ENCODE measurements around the gene FANCG.

Gene FANCG

DNA sequence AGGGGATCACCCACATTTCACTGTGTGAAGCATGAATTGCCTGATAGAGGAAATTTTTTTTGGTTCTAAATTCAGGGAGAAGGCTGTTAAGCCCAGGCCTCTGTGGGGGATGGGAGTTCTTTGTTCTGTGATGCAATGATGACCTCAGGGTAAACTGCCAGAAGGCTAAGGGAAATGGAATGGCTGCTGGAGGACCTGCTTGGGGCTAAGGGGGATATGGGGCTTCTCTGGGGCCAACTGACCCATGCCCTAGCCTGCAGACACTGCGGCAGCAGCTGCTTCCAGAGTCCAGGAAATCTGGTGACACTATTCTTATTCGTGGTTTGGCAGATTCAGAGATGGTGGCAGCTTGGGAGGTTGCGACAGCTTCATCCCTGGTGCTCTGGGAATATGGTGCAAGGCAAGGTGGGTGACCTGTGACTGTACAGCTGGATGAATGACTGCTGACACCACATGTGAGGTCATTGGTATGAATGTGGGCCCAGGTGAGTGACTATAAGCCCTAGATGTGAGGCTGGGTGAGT lies 37.6 kb downstream of the FANCG start:
- no peak overlapping the region for H2BK120ac ChIP-seq (ENCODE audit: insufficient read depth, low read length, poor library complexity)
- WGBS (ENCODE audit: extremely low coverage, insufficient coverage, insufficient read length), result no CpG with 5 or more reads among the region's 3 CpGs

DNA sequence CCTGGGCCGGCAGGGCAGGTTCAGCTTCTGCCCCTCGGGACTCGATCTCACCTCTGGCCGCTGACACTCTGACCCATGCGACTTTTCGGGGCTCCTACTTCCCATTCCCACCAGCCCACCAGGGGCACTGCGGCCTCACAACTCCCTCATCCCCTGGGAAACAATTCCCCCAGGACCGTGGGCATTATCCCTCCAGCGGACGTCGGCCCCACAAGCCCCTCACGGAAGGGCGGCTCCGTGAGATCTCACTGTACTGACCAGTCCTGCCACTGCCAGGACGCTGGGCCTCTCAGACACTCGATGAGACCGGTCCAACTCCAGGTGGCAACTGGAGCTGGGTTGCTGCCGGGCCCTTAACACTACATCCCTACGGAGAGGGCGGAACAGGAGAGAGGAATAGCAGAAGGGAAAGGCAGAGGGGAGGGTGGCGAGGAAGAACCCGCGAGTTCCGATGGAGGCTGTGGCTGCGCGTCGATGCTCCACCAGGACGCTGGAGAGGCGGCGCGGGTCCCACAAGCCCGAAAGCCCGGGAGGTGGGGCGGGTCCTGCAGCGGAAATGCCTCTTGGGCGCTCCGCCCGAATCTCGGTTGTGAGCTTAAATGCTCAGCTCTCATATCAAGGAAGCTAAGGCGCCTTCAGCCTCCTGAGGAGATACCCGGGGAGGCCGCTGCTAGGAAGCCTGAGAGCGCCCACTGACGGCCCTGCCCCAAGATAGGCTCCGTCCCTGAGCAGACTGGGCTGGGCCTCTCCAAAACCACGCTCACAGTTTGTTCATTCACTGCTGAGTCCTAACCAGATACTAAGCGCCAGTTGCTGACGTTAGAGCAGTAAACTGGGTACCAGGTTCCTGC lies 43.7 kb downstream of the FANCG start:
- Histone ChIP-seq H2BK120ac (ENCODE audit: insufficient read depth, low read length, poor library complexity) (no peak overlapping the region), H3K4me1 (ENCODE audit: control insufficient read depth in 1 of 2, insufficient read depth in 2 of 2, low read length in 2 of 2) (no peaks in the 10 kb centered on the region), H2BK5ac (ENCODE audit: low read depth, low read length, poor library complexity) (no peak overlapping the region), H2AK5ac (ENCODE audit: low read length) (no peak overlapping the region), H3K27me3 (ENCODE audit: insufficient read depth, low read length) (no peaks in the 10 kb centered on the region), H3K14ac (ENCODE audit: low read length) (no peak overlapping the region), H3K18ac (ENCODE audit: low read length) (no peak overlapping the region), H3K27ac (ENCODE audit: low read depth, low read length) (no peak overlapping the region), H4K91ac (ENCODE audit: low read depth, low read length) (no peak overlapping the region), H3K36me3 (ENCODE audit: control insufficient read depth in 1 of 2, insufficient read depth in 2 of 2, low read length in 2 of 2) (peaks cover 8 to 13% of the 10 kb centered on the region in 2 experiments), H3K79me1 (ENCODE audit: low read length) (no peaks in the 10 kb centered on the region), H3K23ac (ENCODE audit: low read length) (peak overlapping the region; percentile 98), H3K4me2 (ENCODE audit: low read length) (no peak overlapping the region), H4K12ac (ENCODE audit: low read depth, low read length) (no peak overlapping the region), H2BK12ac (ENCODE audit: low read length) (peak overlapping the region; percentile 49), H3K9ac (ENCODE audit: low read length) (no peak overlapping the region), H3K79me2 (ENCODE audit: control insufficient read depth, insufficient read depth, low read length, poor library complexity) (no peaks in the 10 kb centered on the region), H2AFZ (ENCODE audit: insufficient read depth, low read length, poor library complexity) (no peak overlapping the region), H4K8ac (ENCODE audit: low read depth, low read length) (no peak overlapping the region), H3K9me3 (ENCODE audit: insufficient read depth, low read depth, low read length) (no peaks in the 10 kb centered on the region), H3K4me3 (ENCODE audit: low read depth, low read length) (no peak overlapping the region), H3K4ac (ENCODE audit: low read depth, low read length) (no peak overlapping the region)
- no CpG with 5 or more reads among the region's 48 CpGs for WGBS (ENCODE audit: extremely low coverage, insufficient coverage, insufficient read length)
- DNase-seq, result peak; percentile 76 to 81

More for the DNA sequence above, 37.6 kb downstream of the FANCG start:
- Histone ChIP-seq H3K79me1 (ENCODE audit: low read length) (no peaks in the 10 kb centered on the region), H3K4me2 (ENCODE audit: low read length) (no peak overlapping the region), H3K4me1 (ENCODE audit: control insufficient read depth in 1 of 2, insufficient read depth in 2 of 2, low read length in 2 of 2) (peaks cover 14 to 22% of the 10 kb centered on the region in 2 experiments), H3K36me3 (ENCODE audit: control insufficient read depth in 1 of 2, insufficient read depth in 2 of 2, low read length in 2 of 2) (peaks cover 12 to 18% of the 10 kb centered on the region in 2 experiments), H3K79me2 (ENCODE audit: control insufficient read depth, insufficient read depth, low read length, poor library complexity) (no peaks in the 10 kb centered on the region), H3K27me3 (ENCODE audit: insufficient read depth, low read length) (no peaks in the 10 kb centered on the region), H3K9ac (ENCODE audit: low read length) (no peak overlapping the region), H3K18ac (ENCODE audit: low read length) (no peak overlapping the region), H2AFZ (ENCODE audit: insufficient read depth, low read length, poor library complexity) (no peak overlapping the region), H2BK5ac (ENCODE audit: low read depth, low read length, poor library complexity) (no peak overlapping the region), H4K91ac (ENCODE audit: low read depth, low read length) (no peak overlapping the region), H3K4ac (ENCODE audit: low read depth, low read length) (no peak overlapping the region), H3K14ac (ENCODE audit: low read length) (no peak overlapping the region), H3K9me3 (ENCODE audit: insufficient read depth, low read depth, low read length) (peaks cover 4% of the 10 kb centered on the region), H2AK5ac (ENCODE audit: low read length) (no peak overlapping the region), H3K23ac (ENCODE audit: low read length) (no peak overlapping the region), H4K12ac (ENCODE audit: low read depth, low read length) (no peak overlapping the region), H2BK12ac (ENCODE audit: low read length) (no peak overlapping the region), H4K8ac (ENCODE audit: low read depth, low read length) (no peak overlapping the region), H3K27ac (ENCODE audit: low read depth, low read length) (no peak overlapping the region), H3K4me3 (ENCODE audit: low read depth, low read length) (no peak overlapping the region)
- DNase-seq, result peak; percentile 96

DNA sequence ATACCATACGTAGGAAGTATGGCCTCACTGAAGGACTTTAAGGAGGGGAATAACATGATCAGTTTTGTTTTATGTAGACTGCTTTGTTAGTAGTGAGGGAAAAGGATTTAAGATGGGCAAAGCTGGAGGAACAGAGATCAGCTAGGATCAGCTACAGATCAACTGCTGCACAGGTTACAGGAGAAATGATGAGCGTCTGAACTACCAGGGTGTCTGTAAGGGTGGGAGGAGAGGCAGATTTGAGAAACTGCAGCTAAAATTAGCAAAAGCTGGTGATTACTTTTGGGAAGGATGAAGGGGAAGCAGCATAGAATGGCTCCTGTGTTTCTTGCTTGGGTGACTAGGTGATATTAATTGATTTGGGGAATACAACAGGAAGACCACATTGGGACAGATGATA lies 46.6 kb downstream of the FANCG start:
- Histone ChIP-seq H2BK120ac (ENCODE audit: insufficient read depth, low read length, poor library complexity) (no peak overlapping the region), H4K12ac (ENCODE audit: low read depth, low read length) (no peak overlapping the region), H3K79me1 (ENCODE audit: low read length) (no peaks in the 10 kb centered on the region), H3K18ac (ENCODE audit: low read length) (no peak overlapping the region), H3K27ac (ENCODE audit: low read depth, low read length) (no peak overlapping the region), H3K4me1 (ENCODE audit: control insufficient read depth in 1 of 2, insufficient read depth in 2 of 2, low read length in 2 of 2) (no peaks in the 10 kb centered on the region), H3K79me2 (ENCODE audit: control insufficient read depth, insufficient read depth, low read length, poor library complexity) (no peaks in the 10 kb centered on the region), H3K23ac (ENCODE audit: low read length) (no peak overlapping the region), H3K4ac (ENCODE audit: low read depth, low read length) (no peak overlapping the region), H3K9me3 (ENCODE audit: insufficient read depth, low read depth, low read length) (peaks cover 2% of the 10 kb centered on the region), H2AFZ (ENCODE audit: insufficient read depth, low read length, poor library complexity) (no peak overlapping the region), H2BK12ac (ENCODE audit: low read length) (no peak overlapping the region), H4K91ac (ENCODE audit: low read depth, low read length) (no peak overlapping the region), H4K8ac (ENCODE audit: low read depth, low read length) (no peak overlapping the region), H3K4me2 (ENCODE audit: low read length) (no peak overlapping the region), H3K4me3 (ENCODE audit: low read depth, low read length) (no peak overlapping the region), H2BK5ac (ENCODE audit: low read depth, low read length, poor library complexity) (no peak overlapping the region), H3K9ac (ENCODE audit: low read length) (no peak overlapping the region), H3K36me3 (ENCODE audit: control insufficient read depth in 1 of 2, insufficient read depth in 2 of 2, low read length in 2 of 2) (peaks cover 8 to 13% of the 10 kb centered on the region in 2 experiments), H3K14ac (ENCODE audit: low read length) (no peak overlapping the region), H3K27me3 (ENCODE audit: insufficient read depth, low read length) (no peaks in the 10 kb centered on the region), H2AK5ac (ENCODE audit: low read length) (no peak overlapping the region)
- WGBS (ENCODE audit: extremely low coverage, insufficient coverage, insufficient read length), result no CpG with 5 or more reads among the region's 2 CpGs
- DNase-seq, result no peak

- no CpG with 5 or more reads among the region's 2 CpGs for WGBS (ENCODE audit: extremely low coverage, insufficient coverage, insufficient read length)
- Histone ChIP-seq H4K8ac (ENCODE audit: low read depth, low read length) (no peak overlapping the region), H3K27ac (ENCODE audit: low read depth, low read length) (no peak overlapping the region)
Observed at GRCh38 chr9:35029852-35030251, 49.9 kb downstream of the FANCG start.

More at GRCh38 chr9:35029852-35030251, 49.9 kb downstream of the FANCG start:
- Histone ChIP-seq H3K4me3 (ENCODE audit: low read depth, low read length) (no peak overlapping the region), H3K79me1 (ENCODE audit: low read length) (peaks cover 6% of the 10 kb centered on the region), H3K4me1 (ENCODE audit: control insufficient read depth in 1 of 2, insufficient read depth in 2 of 2, low read length in 2 of 2) (peaks cover 6 to 16% of the 10 kb centered on the region in 2 experiments), H2AFZ (ENCODE audit: insufficient read depth, low read length, poor library complexity) (no peak overlapping the region), H2AK5ac (ENCODE audit: low read length) (no peak overlapping the region), H3K9ac (ENCODE audit: low read length) (no peak overlapping the region), H2BK5ac (ENCODE audit: low read depth, low read length, poor library complexity) (no peak overlapping the region), H2BK120ac (ENCODE audit: insufficient read depth, low read length, poor library complexity) (no peak overlapping the region), H2BK12ac (ENCODE audit: low read length) (no peak overlapping the region), H3K23ac (ENCODE audit: low read length) (no peak overlapping the region), H3K9me3 (ENCODE audit: insufficient read depth, low read depth, low read length) (peaks cover 2% of the 10 kb centered on the region), H3K14ac (ENCODE audit: low read length) (no peak overlapping the region), H3K4ac (ENCODE audit: low read depth, low read length) (no peak overlapping the region), H4K12ac (ENCODE audit: low read depth, low read length) (no peak overlapping the region), H3K4me2 (ENCODE audit: low read length) (no peak overlapping the region), H4K91ac (ENCODE audit: low read depth, low read length) (no peak overlapping the region), H3K18ac (ENCODE audit: low read length) (no peak overlapping the region), H3K36me3 (ENCODE audit: control insufficient read depth in 1 of 2, insufficient read depth in 2 of 2, low read length in 2 of 2) (no peaks in the 10 kb centered on the region), H3K79me2 (ENCODE audit: control insufficient read depth, insufficient read depth, low read length, poor library complexity) (no peaks in the 10 kb centered on the region), H3K27me3 (ENCODE audit: insufficient read depth, low read length) (no peaks in the 10 kb centered on the region)
- peak in 1 of 2 donors; percentile 20 for DNase-seq

Data from trophoblast cell (in vitro differentiated cells and primary cell).